T-helper 17 cell (primary cell): Measurements from ENCODE around the gene ITIH1. TPM values are rescaled to one million over a fixed set of nuclear protein-coding genes. Genes with fewer than 3 reads are reported as not detected.

Source experiments
- ATAC-seq: fragments of 150-1000 bp; cut with Tn5 transposase; 2 replicates; pipeline ENCODE4 v1.10.0; 2021; ENCODE audit warnings: mild to moderate bottlenecking, moderate library complexity
- DNase-seq, 3 donors: peaks; one replicate each; pipeline versions ENCODE4 v3.0.0 to v3.0.0-alpha.2; 2020 to 2021
- H3K9me3 ChIP-seq: one replicate; pipeline ENCODE4 v1.7.0; 2013; ENCODE audit warnings: low read length, mild to moderate bottlenecking; ENCODE audit not compliant: control insufficient read depth, poor library complexity, severe bottlenecking
- H3K27ac Mint-ChIP-seq: one replicate; pipeline ENCODE4 v1.8.0; 2022; ENCODE audit warnings: mild to moderate bottlenecking, moderate library complexity, mixed read lengths
- H3K27me3 Mint-ChIP-seq: one replicate; pipeline ENCODE4 v1.8.0; 2022; ENCODE audit warnings: mixed read lengths
- H3K36me3 Mint-ChIP-seq: one replicate; pipeline ENCODE4 v1.8.0; 2022; ENCODE audit warnings: low read depth, mixed read lengths
- H3K4me1 Mint-ChIP-seq: one replicate; pipeline ENCODE4 v1.8.0; 2022; ENCODE audit warnings: mild to moderate bottlenecking, mixed read lengths
- H3K4me3 Mint-ChIP-seq: one replicate; pipeline ENCODE4 v1.8.0; 2022; ENCODE audit warnings: mild to moderate bottlenecking, moderate library complexity, mixed read lengths
- total RNA-seq, 4 donors: library from RNA in 2 of 4; stranded (reverse) in 2 of 4; gene quantifications; one replicate each; pipeline ENCODE4 v1.2.3 and lab custom pipeline; 2022 to 2026

The ITIH1 gene
- total RNA-seq, 2 donors from 2014 or later = not detected

DNA sequence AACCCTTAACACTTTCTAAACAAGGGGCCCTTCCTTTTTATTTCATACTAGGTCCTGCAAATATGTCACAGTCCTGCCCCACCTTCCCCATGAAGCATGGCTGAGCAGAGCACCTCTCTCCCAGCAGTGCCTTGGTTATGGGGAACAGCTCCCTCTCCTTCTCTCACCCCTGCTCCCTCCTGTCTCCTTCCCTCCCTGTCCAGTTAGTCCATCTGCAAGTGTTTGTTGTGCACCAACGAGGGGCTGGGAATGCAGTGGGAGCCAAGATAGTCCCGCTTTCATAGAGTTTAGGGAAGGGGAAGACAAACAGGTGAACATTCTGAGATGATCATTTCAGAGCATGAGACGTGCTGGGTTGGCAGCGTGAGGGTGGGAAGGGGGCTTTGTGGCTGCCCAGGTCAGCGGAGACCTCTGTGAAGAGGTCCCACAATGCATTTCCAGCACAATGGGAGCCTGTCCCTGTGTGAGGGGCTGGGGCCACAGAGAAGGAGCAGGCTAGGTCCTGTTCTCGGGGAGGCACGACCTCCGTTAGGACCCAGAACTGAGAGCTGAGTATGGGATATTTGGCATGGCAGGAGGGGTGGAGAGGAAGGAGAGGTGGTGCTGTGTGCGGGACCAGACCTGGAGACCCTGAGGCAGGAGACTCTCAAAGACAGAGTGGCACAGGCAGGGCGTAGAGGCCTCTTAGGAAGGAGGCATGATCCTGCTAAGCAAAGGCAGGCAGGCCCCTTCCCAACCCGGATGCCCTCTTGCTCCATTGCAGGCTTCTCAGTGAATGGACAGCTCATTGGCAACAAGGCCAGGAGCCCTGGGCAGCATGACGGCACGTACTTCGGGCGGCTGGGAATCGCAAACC lies 11.7 kb downstream of the ITIH1 start:
- no peak for DNase-seq
- no peaks in the 10 kb centered on the region for H3K36me3 Mint-ChIP-seq

DNA sequence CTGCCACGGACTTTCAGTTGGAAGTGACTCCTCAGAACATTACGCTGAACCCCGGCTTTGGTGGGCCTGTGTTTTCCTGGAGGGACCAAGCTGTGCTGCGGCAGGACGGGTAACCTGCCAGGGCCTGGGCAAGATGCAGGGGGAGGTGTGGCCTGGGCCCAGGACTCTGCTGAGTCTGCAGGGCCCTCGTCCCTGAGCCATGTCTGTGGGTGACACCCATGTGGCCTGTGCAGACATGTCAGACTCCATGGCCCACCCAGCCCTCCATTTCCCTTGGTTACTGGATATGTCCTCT lies 12.3 kb downstream of the ITIH1 start:
- H3K27ac Mint-ChIP-seq = no peak overlapping the region
- no peak for DNase-seq
- no peaks in the 10 kb centered on the region for H3K9me3 ChIP-seq
- H3K36me3 Mint-ChIP-seq = no peaks in the 10 kb centered on the region
- ATAC-seq = no peak
- peaks cover 15% of the 10 kb centered on the region for H3K27me3 Mint-ChIP-seq
- no peak overlapping the region for H3K4me3 Mint-ChIP-seq
- H3K4me1 Mint-ChIP-seq = peaks cover 3% of the 10 kb centered on the region

More for the DNA sequence above, 11.7 kb downstream of the ITIH1 start:
- no peak for ATAC-seq
- Mint-ChIP-seq H3K27ac (no peak overlapping the region), H3K27me3 (peaks cover 15% of the 10 kb centered on the region), H3K4me1 (peaks cover 3% of the 10 kb centered on the region), H3K4me3 (no peak overlapping the region)
- H3K9me3 ChIP-seq = no peaks in the 10 kb centered on the region

DNA sequence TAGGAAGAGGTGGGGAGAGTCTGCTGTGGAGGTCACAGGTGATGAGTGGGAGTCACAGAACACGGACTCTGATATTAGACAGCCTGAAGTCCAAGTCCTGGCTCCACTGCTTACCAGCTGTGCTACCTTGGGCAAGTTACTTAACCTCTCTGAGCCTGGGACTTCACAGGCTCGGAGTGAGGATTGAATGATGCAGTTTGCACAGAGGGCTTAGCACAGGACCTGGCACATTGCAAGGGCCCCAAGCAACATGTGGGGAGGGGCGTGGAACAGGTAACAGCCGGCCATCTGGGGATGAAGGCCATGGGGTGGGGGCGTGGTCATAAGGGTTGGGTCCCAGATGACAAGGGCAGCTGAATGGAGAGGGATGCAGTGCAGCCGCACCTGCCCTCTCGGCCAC lies 12.9 kb downstream of the ITIH1 start:
- Mint-ChIP-seq H3K27me3 (peaks cover 15% of the 10 kb centered on the region), H3K27ac (no peak overlapping the region), H3K4me3 (no peak overlapping the region), H3K36me3 (no peaks in the 10 kb centered on the region), H3K4me1 (peaks cover 3% of the 10 kb centered on the region)
- ATAC-seq (no peak), DNase-seq (no peak)
- no peaks in the 10 kb centered on the region for H3K9me3 ChIP-seq

DNA sequence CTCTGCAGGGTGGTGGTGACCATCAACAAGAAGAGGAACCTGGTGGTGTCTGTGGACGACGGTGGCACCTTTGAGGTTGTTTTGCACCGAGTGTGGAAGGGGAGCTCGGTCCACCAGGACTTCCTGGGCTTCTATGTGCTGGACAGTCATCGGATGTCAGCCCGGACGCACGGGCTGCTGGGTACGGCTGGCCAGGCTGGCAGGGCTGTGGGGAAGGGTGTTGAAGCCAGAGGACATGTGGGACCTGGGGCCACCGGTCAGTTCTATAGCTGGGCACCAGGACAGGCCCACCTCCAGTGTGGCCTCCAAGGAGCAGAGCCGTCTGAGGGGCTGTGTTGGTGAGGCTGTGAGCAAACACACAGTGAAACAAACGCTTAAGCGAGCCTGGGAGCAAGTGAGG lies 13.3 kb downstream of the ITIH1 start:
- H3K9me3 ChIP-seq = no peaks in the 10 kb centered on the region
- ATAC-seq = no peak
- peaks cover 15% of the 10 kb centered on the region for H3K27me3 Mint-ChIP-seq
- no peak overlapping the region for H3K27ac Mint-ChIP-seq
- DNase-seq = no peak
- H3K4me1 Mint-ChIP-seq = peaks cover 3% of the 10 kb centered on the region
- no peaks in the 10 kb centered on the region for H3K36me3 Mint-ChIP-seq
- no peak overlapping the region for H3K4me3 Mint-ChIP-seq

DNA sequence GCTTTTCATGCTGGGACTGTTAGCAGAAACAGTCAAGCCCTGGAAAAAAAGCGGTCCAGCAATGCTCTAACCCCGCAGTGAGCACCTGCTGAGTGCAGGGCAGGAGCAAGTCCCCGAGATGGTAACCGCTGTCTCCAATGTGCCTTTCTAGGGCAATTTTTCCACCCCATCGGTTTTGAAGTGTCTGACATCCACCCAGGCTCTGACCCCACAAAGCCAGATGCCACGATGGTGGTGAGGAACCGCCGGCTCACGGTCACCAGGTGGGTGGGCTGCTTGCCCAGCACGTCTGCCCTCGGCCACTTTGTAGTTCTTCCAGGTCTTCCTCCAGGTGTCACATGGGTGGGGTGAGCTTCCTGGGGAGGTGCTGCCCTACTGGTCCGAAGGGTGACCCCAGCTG lies 14.0 kb downstream of the ITIH1 start:
- DNase-seq (no peak), ATAC-seq (no peak)
- no peaks in the 10 kb centered on the region for H3K9me3 ChIP-seq
- H3K4me3 Mint-ChIP-seq = no peak overlapping the region
- H3K36me3 Mint-ChIP-seq = no peaks in the 10 kb centered on the region
- peaks cover 5% of the 10 kb centered on the region for H3K4me1 Mint-ChIP-seq
- H3K27me3 Mint-ChIP-seq = peaks cover 15% of the 10 kb centered on the region
- H3K27ac Mint-ChIP-seq = no peak overlapping the region

DNA sequence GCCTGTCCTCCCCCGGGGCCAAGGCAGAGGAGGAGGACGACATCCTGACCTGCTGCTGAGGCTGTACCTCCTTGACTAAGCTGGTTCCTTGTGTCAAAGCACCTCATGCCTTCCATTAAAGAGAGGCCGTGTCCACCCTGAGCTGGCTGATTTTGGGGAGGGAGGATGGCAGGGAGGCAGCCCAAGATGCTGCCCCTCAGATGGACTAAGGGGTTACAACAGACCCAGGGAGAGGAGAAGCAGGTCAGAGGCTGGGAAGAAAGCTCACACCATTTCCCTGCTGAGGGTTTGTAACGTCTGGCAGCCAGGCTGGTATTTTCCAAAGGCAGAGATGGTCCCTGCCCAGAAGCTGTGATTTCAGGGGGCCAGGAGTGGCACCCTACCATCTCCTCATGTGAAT lies 14.5 kb downstream of the ITIH1 start:
- H3K9me3 ChIP-seq = no peaks in the 10 kb centered on the region
- Mint-ChIP-seq H3K27ac (no peak overlapping the region), H3K4me3 (no peak overlapping the region), H3K27me3 (peaks cover 15% of the 10 kb centered on the region), H3K36me3 (no peaks in the 10 kb centered on the region), H3K4me1 (peaks cover 5% of the 10 kb centered on the region)
- ATAC-seq (no peak), DNase-seq (no peak)

DNA sequence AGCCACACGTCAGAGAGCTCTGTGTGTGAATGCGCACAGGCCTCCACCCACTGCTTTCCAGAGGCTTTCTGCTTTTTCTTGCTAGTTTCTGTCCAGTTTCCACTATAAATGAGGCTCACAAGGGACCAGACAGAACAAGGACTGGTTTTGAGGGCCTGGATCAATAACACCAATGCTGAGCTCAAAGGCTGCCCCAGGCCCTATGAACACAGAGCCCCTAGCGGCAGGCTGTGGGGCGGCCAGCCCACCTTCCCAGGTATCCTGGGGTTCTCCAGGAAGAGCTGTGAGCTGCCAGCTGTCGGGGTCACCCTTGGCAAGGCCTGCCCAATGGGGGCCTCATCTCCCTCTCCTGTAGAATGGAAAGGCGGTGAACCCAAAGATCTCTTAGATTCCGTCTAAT lies 15.0 kb downstream of the ITIH1 start:
- H3K27me3 Mint-ChIP-seq = peaks cover 15% of the 10 kb centered on the region
- H3K36me3 Mint-ChIP-seq = no peaks in the 10 kb centered on the region
- ATAC-seq = no peak
- H3K4me3 Mint-ChIP-seq = no peak overlapping the region
- no peak for DNase-seq
- peaks cover 5% of the 10 kb centered on the region for H3K4me1 Mint-ChIP-seq
- no peak overlapping the region for H3K27ac Mint-ChIP-seq
- no peaks in the 10 kb centered on the region for H3K9me3 ChIP-seq

DNA sequence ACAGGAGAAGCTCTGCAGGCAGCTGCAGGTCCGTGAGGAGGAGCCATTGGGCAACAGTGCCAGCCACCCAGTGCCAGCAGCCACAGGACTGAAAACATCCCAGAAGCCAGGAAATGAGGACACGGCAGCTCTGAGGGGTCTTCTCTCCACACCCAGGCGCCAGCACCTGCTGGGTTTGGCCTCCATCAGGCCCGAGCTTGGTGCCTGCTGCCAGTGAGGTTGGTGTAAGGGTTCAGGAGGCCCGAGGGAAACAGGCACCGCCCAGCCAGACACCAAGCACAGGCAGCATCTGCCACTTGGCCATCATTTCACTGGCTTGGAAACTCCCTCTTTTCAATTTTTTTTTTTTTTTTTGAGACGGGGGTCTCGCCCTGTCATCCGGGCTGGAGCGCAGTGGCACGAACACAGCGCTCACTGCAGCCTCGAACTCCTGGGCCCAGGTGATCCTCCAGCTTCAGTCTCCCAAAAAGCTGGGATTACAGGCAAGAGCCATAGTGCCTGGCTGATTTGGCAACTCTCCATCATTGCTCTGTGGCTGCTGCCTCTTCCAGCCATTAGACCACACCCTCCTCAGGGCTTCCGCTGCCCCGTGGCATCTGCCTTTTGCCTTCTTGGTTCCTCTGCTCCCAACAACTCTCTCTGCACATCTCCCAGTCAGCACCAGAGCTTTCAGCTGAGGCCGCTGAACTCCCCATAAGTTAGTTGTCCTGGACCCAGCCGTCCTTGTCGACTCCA lies 15.7 kb downstream of the ITIH1 start:
- no peaks in the 10 kb centered on the region for H3K9me3 ChIP-seq
- H3K36me3 Mint-ChIP-seq = no peaks in the 10 kb centered on the region
- H3K27ac Mint-ChIP-seq = no peak overlapping the region
- DNase-seq (no peak), ATAC-seq (no peak)
- peaks cover 5% of the 10 kb centered on the region for H3K4me1 Mint-ChIP-seq
- no peak overlapping the region for H3K4me3 Mint-ChIP-seq
- H3K27me3 Mint-ChIP-seq = peaks cover 12% of the 10 kb centered on the region

DNA sequence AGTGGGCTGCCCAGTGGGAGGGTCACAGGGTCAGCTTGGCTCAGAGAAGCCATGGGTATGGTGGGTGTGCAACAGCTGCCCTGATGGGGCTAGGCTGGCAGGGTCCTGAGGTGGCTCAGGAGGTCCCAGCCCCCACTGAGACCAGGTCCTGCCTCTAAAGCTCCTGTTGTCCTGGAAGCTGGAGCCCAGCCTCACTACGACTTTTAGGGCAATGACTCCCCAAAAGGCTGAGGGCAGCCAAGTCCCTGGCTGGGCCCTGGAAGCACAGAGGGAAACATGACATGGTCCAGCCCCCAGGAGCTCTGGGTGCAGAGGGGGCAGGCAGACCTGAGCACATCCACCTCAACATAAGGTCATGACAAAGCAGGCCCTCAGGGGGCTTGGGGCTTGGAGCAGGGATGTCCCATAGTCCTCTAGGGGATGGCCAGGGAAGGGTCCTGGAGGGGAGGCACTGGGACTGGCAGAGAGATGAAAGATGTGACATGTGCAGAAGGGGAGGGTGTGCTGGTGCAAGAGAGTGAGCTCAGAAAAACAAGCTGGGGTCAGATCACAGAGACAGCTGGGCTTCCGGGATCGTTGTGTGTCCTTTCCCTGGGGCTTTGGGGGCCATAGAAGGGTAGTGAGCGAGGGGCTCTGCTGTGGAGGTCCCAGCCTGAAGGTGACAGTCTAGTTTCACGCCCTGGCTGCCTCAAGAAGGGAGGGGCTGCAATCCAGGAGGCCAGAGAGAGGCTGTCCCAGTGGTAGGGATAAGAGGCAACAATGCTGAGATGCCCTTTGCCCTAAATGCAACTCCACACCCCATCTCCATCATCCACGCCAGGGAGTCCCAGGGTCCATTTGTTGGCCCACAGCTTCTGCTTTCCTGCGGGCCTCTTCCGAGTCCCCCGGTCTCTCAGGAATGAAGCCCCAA lies 16.6 kb downstream of the ITIH1 start:
- no peaks in the 10 kb centered on the region for H3K9me3 ChIP-seq
- no peaks in the 10 kb centered on the region for H3K36me3 Mint-ChIP-seq
- ATAC-seq (no peak), DNase-seq (no peak)
- no peak overlapping the region for H3K4me3 Mint-ChIP-seq
- peaks cover 3% of the 10 kb centered on the region for H3K4me1 Mint-ChIP-seq
- H3K27ac Mint-ChIP-seq = no peak overlapping the region
- H3K27me3 Mint-ChIP-seq = peaks cover 9% of the 10 kb centered on the region

DNA sequence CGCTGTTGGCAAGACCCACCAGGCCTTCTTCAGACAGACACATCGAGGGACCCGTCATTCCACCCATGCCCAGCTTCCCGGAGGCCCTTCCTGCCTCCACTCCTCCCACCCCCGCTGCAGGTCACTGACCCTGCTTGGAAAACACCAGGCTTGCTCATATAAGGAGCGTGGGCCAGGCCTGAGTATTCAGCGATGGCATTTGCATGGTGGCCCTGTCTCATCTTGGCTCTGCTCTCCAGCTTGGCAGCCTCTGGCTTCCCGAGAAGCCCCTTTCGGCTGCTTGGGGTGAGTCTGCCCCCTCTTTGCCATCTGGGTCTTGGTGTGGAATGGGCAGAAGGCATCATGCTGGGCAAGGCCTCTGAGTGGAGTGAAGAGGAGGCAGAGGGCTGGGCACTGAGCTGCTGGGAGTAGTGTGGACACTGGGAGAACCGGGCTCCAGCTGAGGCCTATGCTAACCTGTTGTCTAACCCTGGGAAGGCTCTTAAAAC lies 17.3 kb downstream of the ITIH1 start, which contains the start of gene ITIH3:
TSS of gene ITIH3 (plus strand) at position 185 of the 488 bp plus-strand sequence. CDS start at position 193, 8 bp downstream.
- DNase-seq (no peak), ATAC-seq (no peak)
- Mint-ChIP-seq H3K27ac (no peak within 1 kb of the TSS), H3K36me3 (no peaks in the 10 kb centered on the region), H3K4me3 (no peak within 1 kb of the TSS), H3K27me3 (peaks cover 15% of the 10 kb centered on the region), H3K4me1 (peaks cover 2% of the 10 kb centered on the region)
- H3K9me3 ChIP-seq = no peaks in the 10 kb centered on the region

DNA sequence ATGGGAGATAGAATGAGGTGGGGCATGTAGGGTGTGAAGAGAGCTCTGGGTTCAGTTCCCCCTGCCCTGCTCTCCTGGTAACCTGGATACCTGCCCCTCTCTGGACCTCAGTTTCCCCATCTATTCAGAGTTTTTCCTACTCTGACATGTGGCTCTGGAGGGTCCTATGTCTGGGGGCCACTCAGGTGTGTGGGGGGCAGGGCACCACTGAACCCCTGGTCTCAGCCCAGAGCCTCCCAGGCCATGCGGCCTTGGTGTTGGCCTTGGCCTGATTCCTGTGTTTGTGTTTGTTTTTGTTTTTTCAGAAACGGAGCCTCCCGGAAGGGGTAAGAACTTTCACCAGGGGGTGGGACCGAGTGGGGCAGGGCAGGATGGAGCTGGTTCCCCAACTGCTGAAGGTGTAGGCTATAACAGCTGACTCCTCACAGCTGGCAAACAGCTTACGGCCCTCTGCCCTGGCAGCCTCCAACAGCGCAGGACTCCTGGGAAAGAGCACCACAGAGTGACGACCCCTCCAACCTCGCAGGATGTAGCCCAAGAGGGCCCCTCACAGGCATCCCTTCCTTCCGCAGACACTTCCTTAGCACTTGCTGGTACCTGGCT lies 18.0 kb downstream of the ITIH1 start:
- ATAC-seq (no peak), DNase-seq (no peak)
- no peak overlapping the region for H3K27ac Mint-ChIP-seq
- no peaks in the 10 kb centered on the region for H3K9me3 ChIP-seq
- H3K4me3 Mint-ChIP-seq = no peak overlapping the region
- peaks cover 12% of the 10 kb centered on the region for H3K27me3 Mint-ChIP-seq
- H3K36me3 Mint-ChIP-seq = no peaks in the 10 kb centered on the region
- H3K4me1 Mint-ChIP-seq = peaks cover 2% of the 10 kb centered on the region

DNA sequence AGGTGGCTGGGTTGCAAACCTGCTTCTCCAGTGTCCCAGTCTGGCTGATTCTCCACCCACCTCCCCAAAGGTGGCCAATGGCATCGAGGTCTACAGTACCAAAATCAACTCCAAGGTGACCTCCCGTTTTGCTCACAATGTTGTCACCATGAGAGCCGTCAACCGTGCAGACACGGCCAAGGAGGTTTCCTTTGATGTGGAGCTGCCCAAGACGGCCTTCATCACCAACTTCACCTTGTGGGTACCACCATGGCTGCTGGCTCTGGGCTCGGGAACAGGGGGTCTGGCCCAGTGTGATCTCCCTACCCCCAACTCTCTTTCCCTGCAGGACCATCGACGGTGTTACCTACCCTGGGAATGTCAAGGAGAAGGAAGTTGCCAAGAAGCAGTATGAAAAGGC lies 19.0 kb downstream of the ITIH1 start:
- DNase-seq (no peak), ATAC-seq (no peak)
- no peaks in the 10 kb centered on the region for H3K9me3 ChIP-seq
- no peak overlapping the region for H3K4me3 Mint-ChIP-seq
- peaks cover 2% of the 10 kb centered on the region for H3K4me1 Mint-ChIP-seq
- no peaks in the 10 kb centered on the region for H3K36me3 Mint-ChIP-seq
- H3K27ac Mint-ChIP-seq = no peak overlapping the region
- H3K27me3 Mint-ChIP-seq = peaks cover 7% of the 10 kb centered on the region
